GM18519 (cell line): ENCODE results near the gene WSCD2.

ENCODE experiments used
- ATAC-seq: cut with Tn5 transposase; IDR thresholded peaks from one replicate; pipeline ENCODE4 v1.9.1; 2021; ENCODE audit warnings: mild to moderate bottlenecking, moderate library complexity; ENCODE audit not compliant: unreplicated experiment, low FRiP score

The WSCD2 gene

GRCh38 chr12:108129017-108129812, at the start of gene WSCD2:
Gene WSCD2 (plus strand): TSS chr12:108129288. CDS start chr12:108195833, 66,545 bp downstream.
- no peak for ATAC-seq

GRCh38 chr12:108079721-108080120, 49.4 kb upstream of the WSCD2 start:
- ATAC-seq: no peak

- ATAC-seq: no peak
These were observed 48.7 kb upstream of the WSCD2 start for GRCh38 chr12:108080363-108080762.

- no peak for ATAC-seq
These were observed 46.6 kb upstream of the WSCD2 start for GRCh38 chr12:108082485-108082884.

- ATAC-seq: no peak
These were observed 41.2 kb upstream of the WSCD2 start for GRCh38 chr12:108087900-108088299.

GRCh38 chr12:108090107-108090899, 38.8 kb upstream of the WSCD2 start:
- ATAC-seq: no peak

- ATAC-seq: no peak
These were observed 38.0 kb upstream of the WSCD2 start for GRCh38 chr12:108090932-108091678.

- ATAC-seq: no peak
These were observed 37.4 kb upstream of the WSCD2 start for GRCh38 chr12:108091679-108092051.

- no peak for ATAC-seq
These were observed 35.9 kb upstream of the WSCD2 start for GRCh38 chr12:108093209-108093608.

- ATAC-seq: no peak
These were observed 34.9 kb upstream of the WSCD2 start for GRCh38 chr12:108094056-108094649.

GRCh38 chr12:108097160-108097911, 31.8 kb upstream of the WSCD2 start:
- no peak for ATAC-seq

GRCh38 chr12:108098374-108098773, 30.7 kb upstream of the WSCD2 start:
- no peak for ATAC-seq

GRCh38 chr12:108099073-108099472, 30.0 kb upstream of the WSCD2 start:
- no peak for ATAC-seq

- ATAC-seq: no peak
These were observed 29.2 kb upstream of the WSCD2 start for GRCh38 chr12:108099778-108100489.

- no peak for ATAC-seq
These were observed 27.4 kb upstream of the WSCD2 start for GRCh38 chr12:108101605-108102175.

- no peak for ATAC-seq
These were observed 26.7 kb upstream of the WSCD2 start for GRCh38 chr12:108102363-108102762.

GRCh38 chr12:108103087-108103486, 26.0 kb upstream of the WSCD2 start:
- ATAC-seq: no peak

GRCh38 chr12:108103517-108103916, 25.6 kb upstream of the WSCD2 start:
- no peak for ATAC-seq

GRCh38 chr12:108104657-108105056, 24.4 kb upstream of the WSCD2 start:
- ATAC-seq: no peak
